ENCODE data around the gene NEDD9. TPM values are rescaled to one million over a fixed set of nuclear protein-coding genes. Genes with fewer than 3 reads are reported as not detected.

Gene NEDD9
- total RNA-seq, 4 donors from 2014 or later: 19.8 to 49.4 (median 35.6) TPM

DNA sequence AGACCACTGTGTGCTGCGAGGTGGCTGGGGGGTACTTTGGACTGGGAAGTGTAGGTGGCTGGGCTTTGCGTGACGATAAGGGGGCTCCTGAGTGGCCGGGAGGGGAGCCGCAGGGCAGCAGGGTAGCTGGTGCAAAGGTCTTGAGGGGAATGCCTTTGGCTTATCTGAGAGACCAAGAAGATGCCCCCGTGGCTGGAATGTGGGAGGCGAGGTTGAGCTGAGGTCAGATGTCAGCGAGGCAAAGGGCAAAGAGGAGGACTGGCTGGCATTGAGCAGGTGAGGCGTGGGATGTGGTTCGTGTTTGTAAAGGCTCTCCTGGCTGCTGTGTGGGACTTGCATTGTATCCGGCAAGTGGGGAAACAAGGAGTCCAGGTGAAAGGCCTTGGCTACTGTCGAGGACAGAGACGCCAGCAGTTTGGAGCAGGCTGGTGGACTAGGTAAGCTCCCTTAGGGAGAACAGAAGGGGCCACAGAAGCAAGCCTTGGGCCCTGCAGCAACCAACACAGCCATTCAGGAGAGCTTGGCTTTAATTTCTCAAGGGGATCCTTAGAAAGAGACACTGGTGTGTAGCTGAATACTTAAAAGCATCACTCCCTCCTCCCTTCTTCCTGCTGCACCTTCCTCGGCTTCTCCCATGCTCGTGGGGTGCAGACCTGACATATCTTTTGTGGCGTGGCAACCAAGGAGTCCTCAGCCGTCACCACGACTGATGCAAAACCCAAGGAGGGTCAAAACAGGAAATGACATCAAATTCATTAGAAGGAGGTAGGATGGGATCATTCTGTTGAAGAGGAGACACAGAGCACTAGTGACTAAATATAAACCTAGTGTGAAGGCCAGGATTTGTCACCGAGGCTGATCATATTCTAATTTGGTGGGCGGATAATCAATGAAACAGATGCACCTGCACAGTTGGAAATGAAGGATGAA is 67.5 kb downstream of the NEDD9 start:
- TF ChIP-seq POLR2A (IDR thresholded peaks at IDR 0.05): no peak
- TF ChIP-seq, protein P1, sequence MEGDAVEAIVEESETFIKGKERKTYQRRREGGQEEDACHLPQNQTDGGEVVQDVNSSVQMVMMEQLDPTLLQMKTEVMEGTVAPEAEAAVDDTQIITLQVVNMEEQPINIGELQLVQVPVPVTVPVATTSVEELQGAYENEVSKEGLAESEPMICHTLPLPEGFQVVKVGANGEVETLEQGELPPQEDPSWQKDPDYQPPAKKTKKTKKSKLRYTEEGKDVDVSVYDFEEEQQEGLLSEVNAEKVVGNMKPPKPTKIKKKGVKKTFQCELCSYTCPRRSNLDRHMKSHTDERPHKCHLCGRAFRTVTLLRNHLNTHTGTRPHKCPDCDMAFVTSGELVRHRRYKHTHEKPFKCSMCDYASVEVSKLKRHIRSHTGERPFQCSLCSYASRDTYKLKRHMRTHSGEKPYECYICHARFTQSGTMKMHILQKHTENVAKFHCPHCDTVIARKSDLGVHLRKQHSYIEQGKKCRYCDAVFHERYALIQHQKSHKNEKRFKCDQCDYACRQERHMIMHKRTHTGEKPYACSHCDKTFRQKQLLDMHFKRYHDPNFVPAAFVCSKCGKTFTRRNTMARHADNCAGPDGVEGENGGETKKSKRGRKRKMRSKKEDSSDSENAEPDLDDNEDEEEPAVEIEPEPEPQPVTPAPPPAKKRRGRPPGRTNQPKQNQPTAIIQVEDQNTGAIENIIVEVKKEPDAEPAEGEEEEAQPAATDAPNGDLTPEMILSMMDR (IDR thresholded peaks at IDR 0.05 in 4 of 5, conservative IDR thresholded peaks at IDR 0.05 in 1 of 5): no peak
- H3K4me1 ChIP-seq: no peaks in the 10 kb centered on the region
- no peaks in the 10 kb centered on the region for H3K36me3 ChIP-seq
- no peaks in the 10 kb centered on the region for H3K9me3 ChIP-seq
- no peak for DNase-seq
- no peaks in the 10 kb centered on the region for H3K27me3 ChIP-seq
- no peak overlapping the region for H3K4me3 ChIP-seq
- in situ Hi-C loops (cut with MboI; ENCODE audit: low sequenced_read_pairs in 4 of 4) (no loop called here), intact Hi-C loops (cut with DNase I; ENCODE audit: low total_unique reads) (no loop called here)
- no peak overlapping the region for H3K27ac ChIP-seq
- no peak for ATAC-seq

DNA sequence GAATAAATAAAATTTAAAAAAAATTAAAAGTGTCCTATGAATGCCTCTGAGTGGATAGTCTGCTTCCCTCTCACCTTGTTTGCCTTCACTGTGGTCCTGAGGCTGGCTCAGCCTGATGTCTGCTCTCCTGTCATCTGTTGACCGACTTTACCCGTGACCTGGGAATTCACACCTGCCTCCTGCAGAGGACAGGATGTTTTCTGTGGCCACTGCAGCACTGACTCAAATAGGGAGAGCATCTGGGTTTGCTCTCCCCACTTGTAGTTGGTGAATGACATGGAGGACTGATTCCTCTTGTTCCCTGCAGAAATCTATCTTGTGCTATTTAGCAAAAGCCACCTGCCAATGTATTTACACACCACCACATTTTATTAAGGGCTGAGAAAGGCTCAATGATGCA is 68.5 kb downstream of the NEDD9 start:
- in situ Hi-C loops (cut with MboI; ENCODE audit: low sequenced_read_pairs in 4 of 4): no loop called here
- no peak for TF ChIP-seq POLR2A (IDR thresholded peaks at IDR 0.05)
- TF ChIP-seq, protein P1 (IDR thresholded peaks at IDR 0.05 in 4 of 5, conservative IDR thresholded peaks at IDR 0.05 in 1 of 5): no peak
- no peak overlapping the region for H3K4me3 ChIP-seq
- DNase-seq (no peak), ATAC-seq (no peak)
- no peaks in the 10 kb centered on the region for H3K36me3 ChIP-seq
- H3K27ac ChIP-seq: no peak overlapping the region
- intact Hi-C loops (cut with DNase I; ENCODE audit: low total_unique reads): no loop called here
- H3K9me3 ChIP-seq: no peaks in the 10 kb centered on the region
- H3K27me3 ChIP-seq: no peaks in the 10 kb centered on the region
- H3K4me1 ChIP-seq: no peaks in the 10 kb centered on the region

DNA sequence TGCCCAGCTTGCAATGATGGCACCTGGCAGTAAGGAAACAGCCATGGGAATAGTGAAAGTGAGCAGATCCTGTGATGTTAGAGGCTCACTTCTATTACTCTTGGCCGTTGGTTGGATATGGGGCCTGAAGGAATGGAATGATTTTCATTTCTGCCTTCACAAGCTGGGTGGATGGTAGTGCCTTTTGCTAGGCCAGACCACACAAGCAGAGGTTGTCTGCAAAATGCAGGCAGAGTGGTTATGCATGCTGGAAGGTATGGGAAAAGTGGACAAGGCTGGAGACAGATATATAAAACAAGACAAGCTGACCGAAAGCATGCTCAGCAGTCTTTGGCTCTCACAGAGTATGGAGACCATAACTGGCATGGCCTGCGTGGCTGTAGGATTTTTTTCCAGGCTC is 70.2 kb downstream of the NEDD9 start:
- H3K4me3 ChIP-seq: no peak overlapping the region
- no peaks in the 10 kb centered on the region for H3K27me3 ChIP-seq
- H3K27ac ChIP-seq: no peak overlapping the region
- intact Hi-C loops (cut with DNase I; ENCODE audit: low total_unique reads) (no loop called here), in situ Hi-C loops (cut with MboI; ENCODE audit: low sequenced_read_pairs in 4 of 4) (no loop called here)
- H3K36me3 ChIP-seq: no peaks in the 10 kb centered on the region
- no peaks in the 10 kb centered on the region for H3K4me1 ChIP-seq
- DNase-seq: no peak
- ATAC-seq: no peak
- no peak for TF ChIP-seq POLR2A (IDR thresholded peaks at IDR 0.05)
- TF ChIP-seq, protein P1 (IDR thresholded peaks at IDR 0.05 in 4 of 5, conservative IDR thresholded peaks at IDR 0.05 in 1 of 5): no peak
- no peaks in the 10 kb centered on the region for H3K9me3 ChIP-seq

DNA sequence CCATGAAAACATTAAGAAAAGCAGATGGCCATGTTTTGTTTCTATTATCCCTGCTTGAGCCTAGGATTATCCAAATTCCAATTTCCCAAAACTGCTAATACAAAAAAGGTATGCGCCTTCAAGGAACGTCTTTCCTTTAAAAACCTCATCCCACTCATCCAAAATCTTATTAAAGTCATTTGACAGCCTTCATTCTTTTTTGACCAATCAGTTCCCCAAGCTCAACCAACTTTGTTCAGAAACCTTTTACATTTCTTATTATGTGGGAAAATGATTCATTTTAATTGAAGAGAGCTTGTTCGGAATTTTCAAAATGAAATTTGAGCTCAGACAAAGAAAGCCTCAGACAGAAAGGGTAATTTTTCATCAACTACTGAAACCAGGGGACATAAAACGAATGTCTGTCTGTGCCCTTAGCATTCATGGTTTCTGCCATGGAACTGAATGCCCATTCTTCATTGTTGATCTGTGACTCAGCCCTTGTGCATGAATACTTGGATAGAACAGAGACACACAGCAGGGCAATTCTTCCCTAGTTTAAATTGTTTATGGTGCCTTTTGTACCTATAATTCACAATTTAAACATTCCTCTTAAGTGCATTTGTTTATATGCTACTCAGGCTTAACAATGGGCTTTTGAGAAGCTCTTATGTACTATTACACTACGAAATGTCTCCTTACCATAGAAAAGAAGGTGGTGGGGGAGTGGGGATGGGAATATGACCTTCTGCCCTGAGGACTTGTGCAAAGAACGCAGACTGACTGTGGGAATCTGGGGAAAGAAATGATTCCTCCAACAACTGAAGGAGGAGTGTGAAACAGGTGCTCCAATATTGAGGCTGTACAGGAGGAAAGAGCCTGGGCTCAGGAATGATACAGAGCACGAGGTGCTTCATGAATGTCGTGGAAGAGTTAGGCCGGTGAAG is 71.2 kb downstream of the NEDD9 start:
- Histone ChIP-seq H3K4me3 (no peak overlapping the region), H3K36me3 (no peaks in the 10 kb centered on the region), H3K27ac (no peak overlapping the region), H3K4me1 (no peaks in the 10 kb centered on the region), H3K9me3 (no peaks in the 10 kb centered on the region), H3K27me3 (no peaks in the 10 kb centered on the region)
- intact Hi-C loops (cut with DNase I; ENCODE audit: low total_unique reads): no loop called here
- in situ Hi-C loops (cut with MboI; ENCODE audit: low sequenced_read_pairs in 4 of 4): no loop called here
- TF ChIP-seq, protein P1 (IDR thresholded peaks at IDR 0.05 in 4 of 5, conservative IDR thresholded peaks at IDR 0.05 in 1 of 5): no peak
- TF ChIP-seq POLR2A (IDR thresholded peaks at IDR 0.05): no peak
- ATAC-seq (no peak), DNase-seq (no peak)

Data from gastrocnemius medialis (tissue), 4 donors.